GM19238 (cell line): ENCODE measurements around the gene SSR1.
A peak's percentile ranks its signal among the peaks of the same experiment; 100 is the strongest.
"Not testable (repeated sequence)": the region's sequence is repeated elsewhere in the genome, so short reads cannot be mapped to it uniquely, and the experiment has no call there.

ENCODE experiments used
- DNase-seq: peaks from one replicate; pipeline ENCODE4 v3.0.0; 2011; ENCODE audit warnings: low spot score; ENCODE audit not compliant: insufficient read length

Gene SSR1

GRCh38 chr6:7282097-7282906 lies 30.7 kb downstream of the SSR1 start:
- no peak for DNase-seq

- no peak for DNase-seq
These were observed 36.8 kb downstream of the SSR1 start for GRCh38 chr6:7276199-7276524.

- not testable (repeated sequence) for DNase-seq
These were observed 38.5 kb downstream of the SSR1 start for GRCh38 chr6:7274525-7274924.

GRCh38 chr6:7273709-7274108 lies 39.3 kb downstream of the SSR1 start:
- DNase-seq, result no peak

- no peak for DNase-seq
These were observed 41.8 kb downstream of the SSR1 start for GRCh38 chr6:7271205-7271534.

- no peak for DNase-seq
These were observed 42.4 kb downstream of the SSR1 start for GRCh38 chr6:7270320-7271204.

- no peak for DNase-seq
These were observed 43.2 kb downstream of the SSR1 start for GRCh38 chr6:7269816-7270215.

- DNase-seq, result no peak
These were observed 44.0 kb downstream of the SSR1 start for GRCh38 chr6:7268816-7269555.

GRCh38 chr6:7268362-7268761 lies 44.6 kb downstream of the SSR1 start:
- no peak for DNase-seq

DNA sequence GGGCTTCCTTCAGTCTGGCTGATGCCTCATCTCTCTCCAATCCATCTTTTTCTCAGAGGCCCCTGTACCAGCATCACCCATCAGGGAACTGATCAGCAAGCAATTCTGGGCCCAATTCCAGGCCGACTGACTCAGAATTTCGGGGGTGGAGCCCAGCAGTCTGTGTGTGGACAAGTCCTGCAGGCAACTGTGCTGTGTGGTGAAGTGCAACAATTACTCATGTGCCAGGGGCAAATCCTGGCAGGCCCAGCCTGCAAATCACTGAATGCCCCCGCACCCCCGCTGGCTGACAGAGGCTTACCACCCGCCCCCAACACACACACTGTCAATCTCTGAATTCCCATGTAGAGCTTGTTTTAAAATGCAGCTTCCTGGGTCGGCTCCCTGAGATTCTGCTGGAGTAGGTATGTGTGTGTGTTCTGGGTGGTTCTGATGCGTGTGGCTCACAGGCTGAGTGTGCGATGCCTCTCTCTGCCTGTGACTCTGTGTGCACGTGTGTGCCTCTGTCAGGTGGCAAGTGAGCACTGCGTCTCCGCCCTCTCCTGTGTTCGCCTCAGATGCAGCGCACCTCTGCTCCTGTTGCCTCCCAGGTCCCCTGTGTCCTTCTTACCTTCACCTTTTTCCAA lies 45.4 kb downstream of the SSR1 start:
- DNase-seq, result no peak

DNA sequence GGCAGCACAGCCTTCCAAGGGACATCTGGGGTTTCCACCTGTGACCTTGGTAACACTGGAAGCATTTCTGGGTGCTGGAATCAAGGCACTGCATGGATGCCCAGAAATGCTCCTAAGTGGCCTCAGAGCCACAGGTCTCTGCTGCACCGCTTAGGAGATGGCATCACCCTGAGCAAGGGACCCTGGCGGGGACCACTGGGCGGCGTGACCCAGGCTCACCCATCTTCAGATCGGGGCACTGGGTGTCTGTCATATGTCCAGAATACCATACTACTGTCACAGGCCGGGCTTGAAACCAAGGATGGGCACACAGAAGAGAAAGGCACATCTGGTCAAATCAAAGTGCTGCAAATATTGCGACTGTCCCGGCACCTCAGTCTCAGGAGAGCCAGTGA lies 45.9 kb downstream of the SSR1 start:
- no peak for DNase-seq

DNA sequence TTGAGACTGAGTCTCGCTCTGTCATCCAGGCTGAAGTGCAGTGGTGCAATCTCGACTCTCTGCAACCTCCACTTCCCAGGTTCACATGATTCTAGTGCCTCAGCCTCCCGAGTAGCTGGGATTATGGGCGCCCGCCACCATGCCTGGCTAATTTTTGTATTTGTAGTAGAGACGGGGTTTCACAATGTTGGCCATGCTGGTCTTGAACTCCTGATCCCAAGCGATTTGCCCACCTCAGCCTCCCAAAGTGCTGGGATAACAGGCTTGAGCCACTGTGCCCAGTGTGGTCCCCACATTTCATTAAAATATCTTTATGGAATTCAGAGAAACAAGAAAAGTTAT lies 47.6 kb downstream of the SSR1 start:
- DNase-seq, result not testable (repeated sequence)

DNA sequence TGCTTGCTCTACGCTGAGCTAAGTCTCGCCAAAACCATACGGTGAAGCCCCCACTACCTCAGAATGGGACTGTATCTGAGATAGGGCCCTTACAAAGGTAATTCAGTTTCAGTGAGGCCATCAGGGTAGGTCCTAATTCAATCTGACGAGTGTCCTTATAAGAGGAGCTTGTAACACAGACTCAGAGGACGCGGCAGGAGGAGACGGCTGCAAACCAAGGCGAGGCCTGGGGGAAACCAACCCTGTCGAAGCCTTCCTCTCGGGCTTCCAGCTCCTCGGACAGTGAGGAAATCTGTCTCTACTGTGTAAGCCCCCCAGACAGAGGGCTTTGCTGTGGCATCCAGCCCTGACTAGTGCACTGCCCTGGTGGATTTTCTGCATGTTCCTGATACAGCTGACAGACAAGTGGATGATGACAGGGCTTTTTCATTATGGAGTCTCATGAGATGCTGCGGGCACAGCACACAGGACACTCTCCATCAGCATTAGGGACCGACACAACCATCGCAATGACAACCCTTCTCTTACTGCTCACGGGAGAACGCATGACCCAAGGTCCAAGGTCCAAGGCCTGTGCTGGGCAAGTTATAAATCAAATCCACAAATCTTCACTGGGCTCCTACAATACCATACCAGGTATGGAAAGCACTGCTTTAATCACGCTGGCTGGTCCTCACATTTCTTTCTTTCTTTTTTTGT lies 48.2 kb downstream of the SSR1 start:
- DNase-seq, result no peak

DNA sequence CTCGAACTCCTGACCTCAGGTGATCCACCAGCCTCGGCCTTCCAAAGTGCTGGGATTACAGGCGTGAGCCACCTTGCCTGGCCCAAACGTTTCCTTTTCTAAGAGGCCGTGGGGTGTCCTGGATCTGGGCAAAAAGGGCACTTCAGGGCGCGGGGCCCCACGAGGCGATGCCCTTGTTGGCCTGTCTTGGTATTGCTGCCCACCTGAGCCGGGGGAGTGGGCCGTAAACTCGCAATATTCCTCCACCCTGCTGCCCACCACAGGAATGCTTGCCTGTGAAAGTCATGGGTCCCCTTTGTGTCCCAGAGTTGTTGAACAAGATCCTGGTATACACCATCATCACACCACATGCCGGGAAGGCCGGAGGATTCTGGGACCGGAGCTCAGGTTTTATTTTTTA lies 49.0 kb downstream of the SSR1 start:
- DNase-seq, result no peak

GRCh38 chr6:7263519-7263805 lies 49.5 kb downstream of the SSR1 start:
- DNase-seq, result not testable (repeated sequence)

DNA sequence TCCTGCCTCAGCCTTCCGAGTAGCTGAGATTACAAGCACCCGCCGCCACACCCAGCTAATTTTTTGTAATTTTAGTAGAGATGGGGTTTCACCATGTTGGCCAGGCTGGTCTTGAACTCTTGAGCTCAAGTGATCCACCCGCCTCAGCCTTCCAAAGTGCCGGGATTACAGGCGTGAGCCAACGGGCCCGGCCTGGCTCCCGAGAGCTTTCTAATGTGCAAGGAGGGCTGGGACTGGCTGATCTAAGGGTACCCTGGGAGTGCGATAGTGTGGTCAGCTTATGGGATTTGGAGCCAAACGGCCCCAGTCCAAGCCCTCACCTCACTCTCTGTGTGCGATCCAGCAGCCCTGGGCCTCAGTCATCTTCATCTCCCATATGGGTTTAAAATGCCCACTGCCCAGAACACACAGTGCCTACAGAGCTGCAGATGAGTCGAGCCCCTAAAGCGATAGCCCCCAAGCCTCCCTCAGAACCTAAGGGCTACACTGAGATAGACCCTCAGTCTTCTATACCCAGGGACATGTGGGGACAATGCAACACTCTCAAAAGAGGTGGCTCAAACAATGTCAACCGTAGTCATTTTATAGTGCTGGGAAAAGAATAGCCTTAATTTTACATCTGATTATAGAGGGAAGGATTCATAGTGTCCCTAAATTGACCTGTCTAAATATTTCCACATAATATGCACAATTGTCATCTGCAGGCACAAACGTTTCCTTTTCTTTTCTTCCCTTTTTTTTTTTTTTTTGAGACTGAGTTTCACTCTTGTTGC lies 50.1 kb downstream of the SSR1 start:
- DNase-seq, result no peak

- DNase-seq, result no peak
These were observed 51.0 kb downstream of the SSR1 start for GRCh38 chr6:7261852-7262461.

DNA sequence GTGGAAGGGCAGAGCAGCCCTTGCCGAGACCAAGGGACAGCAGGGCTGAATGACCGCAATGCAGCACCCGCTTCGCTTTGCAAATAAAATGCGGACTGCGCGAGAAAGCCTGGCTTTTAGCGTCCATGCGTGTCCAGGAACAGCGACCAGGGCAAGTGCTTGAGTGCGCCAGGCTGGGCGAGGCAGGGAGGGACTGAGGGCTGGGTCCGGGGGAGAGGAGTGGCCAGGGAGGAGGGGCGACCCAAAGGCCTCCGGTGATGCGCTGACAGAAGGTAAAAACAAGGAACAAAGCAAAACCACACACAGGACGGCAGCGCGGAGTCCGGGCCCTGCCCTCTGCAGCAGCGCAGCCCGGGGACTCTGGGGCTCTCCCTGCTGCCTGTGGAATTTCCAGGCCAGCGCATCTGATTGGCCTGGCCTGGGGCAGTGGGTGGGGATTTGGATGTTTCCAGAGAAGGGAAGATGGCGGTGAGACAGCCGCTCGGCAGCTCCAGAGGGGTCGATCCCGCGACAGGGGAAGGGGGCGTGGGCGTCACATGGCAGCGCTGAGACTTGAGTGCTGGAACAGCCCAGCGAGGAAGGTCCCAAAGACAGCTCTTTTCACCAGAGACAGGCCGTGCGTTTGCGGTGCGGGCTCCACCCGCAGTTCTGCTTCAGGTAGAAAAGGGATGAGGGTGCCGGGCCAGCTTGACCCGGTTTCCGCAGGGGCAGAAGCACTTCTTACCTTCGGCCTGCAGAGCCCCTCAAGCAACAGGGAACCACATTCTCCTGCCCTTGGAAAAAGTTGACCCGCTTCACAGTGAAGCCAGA lies 51.8 kb downstream of the SSR1 start:
- peak; percentile 56 for DNase-seq

GRCh38 chr6:7260291-7261031 lies 52.5 kb downstream of the SSR1 start:
- no peak for DNase-seq
